GM12878 (cell line): Measurements from ENCODE around the gene HSPB6. TPM values are rescaled to one million over a fixed set of nuclear protein-coding genes. Genes with fewer than 3 reads are reported as not detected.

Experiments used
- ATAC-seq: fragments of 200-7000 bp; cut with Tn5 transposase; 3 replicates; pipeline ENCODE4 v1.9.1; 2020; ENCODE audit warnings: mild to moderate bottlenecking, moderate library complexity
- BruUV-seq: library from RNA; stranded (reverse); fragments of 400-500 nt; replicated peaks from 2 replicates; lab custom pipeline; 2021; lab: Mats Ljungman, UMichigan
- CTCF ChIA-PET: fragments of 300-600 bp; sonication (Branson Sonifier 250); formaldehyde crosslinking; extraction: SDS; loops from one replicate; lab custom pipeline; 2021; ENCODE audit warnings: inconsistent platforms; lab: Yijun Ruan, JAX
- POLR2A ChIA-PET: fragments of 350-600 bp; formaldehyde crosslinking; extraction: SDS; loops from one replicate; lab custom pipeline; 2021; ENCODE audit warnings: inconsistent platforms; lab: Charles Lee
- RAD21 ChIA-PET: fragments of 300-600 bp; sonication (Branson Sonifier 250); formaldehyde crosslinking; loops from one replicate; lab custom pipeline; 2023; ENCODE audit warnings: antibody characterized with exemption; ENCODE audit not compliant: unreplicated experiment; lab: Charles Lee
- SMC1A ChIA-PET: fragments of 300-600 bp; sonication (Branson Sonifier 250); formaldehyde crosslinking; loops from one replicate; lab custom pipeline; 2023; ENCODE audit not compliant: unreplicated experiment, uncharacterized antibody; lab: Charles Lee
- DNase-seq: peaks from one replicate; pipeline ENCODE4 v3.0.0-alpha.2; 2011; ENCODE audit warnings: low read depth, low spot score
- FAIRE-seq: peaks from 3 replicates; lab custom pipeline; 2011; peaks lifted over from hg19 to GRCh38; lab: Jason Lieb, UNC
- H2AFZ ChIP-seq: 2 replicates; pipeline ENCODE4 v1.6.0; 2011; ENCODE audit warnings: low read depth, low read length, control low read depth; ENCODE audit not compliant: control insufficient read depth
- H3K27ac ChIP-seq: 2 replicates; pipeline ENCODE4 v1.5.1; 2011; ENCODE audit warnings: control low read depth; ENCODE audit not compliant: control insufficient read depth, insufficient read depth
- H3K27me3 ChIP-seq, 2 experiments: replicated peaks in 1 of 2; 2 replicates each; pipeline versions ENCODE4 v1.6.0 to v1.6.1; 2011; ENCODE audit warnings: low read length in 1 of 2; ENCODE audit not compliant: control insufficient read depth in 2 of 2, insufficient read depth in 2 of 2
- H3K36me3 ChIP-seq, 2 experiments: 2 replicates each; pipeline ENCODE4 v1.5.1; 2011; ENCODE audit warnings: low read length in 1 of 2; ENCODE audit not compliant: control insufficient read depth in 2 of 2, insufficient read depth in 2 of 2
- H3K4me1 ChIP-seq: 2 replicates; pipeline ENCODE4 v1.6.1; 2011; ENCODE audit warnings: mild to moderate bottlenecking, low read length, moderate library complexity, mixed read lengths; ENCODE audit not compliant: control insufficient read depth, insufficient read depth
- H3K4me2 ChIP-seq: 2 replicates; pipeline ENCODE4 v1.6.0; 2011; ENCODE audit warnings: control low read depth; ENCODE audit not compliant: control insufficient read depth, insufficient read depth
- H3K4me3 ChIP-seq: fragments of 200-600 bp; sonication (generic); 2 replicates; pipeline ENCODE4 v1.5.1; 2016
- H3K79me2 ChIP-seq: 2 replicates; pipeline ENCODE4 v1.6.0; 2011; ENCODE audit warnings: low read length; ENCODE audit not compliant: control insufficient read depth, insufficient read depth
- H3K9ac ChIP-seq: 2 replicates; pipeline ENCODE4 v1.8.0; 2011; ENCODE audit warnings: low read length, control low read depth, mixed read lengths; ENCODE audit not compliant: control insufficient read depth, insufficient read depth
- H3K9me3 ChIP-seq: replicated peaks from 3 replicates; pipeline ENCODE4 v1.5.1; 2011; ENCODE audit warnings: mild to moderate bottlenecking, low read length; ENCODE audit not compliant: control insufficient read depth, insufficient read depth
- H4K20me1 ChIP-seq: 2 replicates; pipeline ENCODE4 v1.6.0; 2011; ENCODE audit not compliant: control insufficient read depth, insufficient read depth
- BACH1 ChIP-seq: fragments of 450-650 bp; IDR thresholded peaks from 2 replicates; pipeline ENCODE4 v1.6.1; 2017; ENCODE audit warnings: mild to moderate bottlenecking, borderline replicate concordance
- BCL11A ChIP-seq: IDR thresholded peaks from 2 replicates; pipeline ENCODE4 v1.6.1; 2011; ENCODE audit warnings: low read depth, low read length
- BMI1 ChIP-seq: fragments of 450-650 bp; IDR thresholded peaks from 2 replicates; pipeline ENCODE4 v1.6.1; 2016; ENCODE audit warnings: mild to moderate bottlenecking, moderate library complexity, borderline replicate concordance
- DPF2 ChIP-seq: fragments of 450-650 bp; IDR thresholded peaks from 2 replicates; pipeline ENCODE4 v1.6.1; 2017; ENCODE audit warnings: mild to moderate bottlenecking
- HDGF ChIP-seq: fragments of 450-650 bp; IDR thresholded peaks from 2 replicates; pipeline ENCODE4 v1.6.1; 2016; ENCODE audit warnings: antibody characterized with exemption
- MEF2B ChIP-seq: fragments of 450-650 bp; IDR thresholded peaks from 2 replicates; pipeline ENCODE4 v1.6.1; 2018; ENCODE audit warnings: mild to moderate bottlenecking, moderate library complexity; ENCODE audit not compliant: partially characterized antibody, poor library complexity, severe bottlenecking
- MXI1 ChIP-seq: fragments of 150-350 bp; IDR thresholded peaks from 2 replicates; pipeline ENCODE4 v1.6.1; 2011; ENCODE audit warnings: low read depth, mild to moderate bottlenecking, inconsistent platforms, low read length, improper control_type of control experiment
- RAD21 ChIP-seq: IDR thresholded peaks from 2 replicates; pipeline ENCODE4 v1.6.1; 2011; ENCODE audit warnings: mild to moderate bottlenecking, low read depth, low read length, moderate library complexity; ENCODE audit not compliant: insufficient read depth
- TCF12 ChIP-seq: IDR thresholded peaks from 2 replicates; pipeline ENCODE4 v1.6.1; 2011; ENCODE audit warnings: low read depth, mild to moderate bottlenecking, low read length
- ZNF274 ChIP-seq: IDR thresholded peaks from one replicate; pipeline ENCODE4 v1.8.0; 2011; ENCODE audit not compliant: insufficient read length, insufficient read depth
- ZNF384 ChIP-seq: IDR thresholded peaks from 2 replicates; pipeline ENCODE4 v1.6.1; 2012; ENCODE audit warnings: low read depth, mild to moderate bottlenecking, low read length, improper control_type of control experiment, borderline replicate concordance
- ZNF622 ChIP-seq: fragments of 450-650 bp; IDR thresholded peaks from 2 replicates; pipeline ENCODE4 v1.6.1; 2017; ENCODE audit warnings: mild to moderate bottlenecking, inconsistent platforms
- WGBS: methylation state at CpG from one replicate; pipeline ENCODE4 v1.1.6; 2016; ENCODE audit warnings: low lambda C conversion rate; ENCODE audit not compliant: insufficient replicate concordance, insufficient coverage; ENCODE audit errors: missing lambda C conversion rate; 5-methylcytosine and 5-hydroxymethylcytosine counted together
- in situ Hi-C: fragments of 300-500 bp; cut with MboI; formaldehyde crosslinking; loops from 9 replicates; pipeline ENCODE4 v1.14.3; 2018; ENCODE audit warnings: mixed read lengths
- intact Hi-C: fragments of 100-400 bp; cut with micrococcal nuclease; formaldehyde crosslinking; loops from one replicate; pipeline ENCODE4 v1.14.2; 2022; ENCODE audit not compliant: unreplicated experiment
- polyA plus RNA-seq, 11 experiments: library from polyadenylated mRNA; depleted of rRNA in 4 of 11; unstranded in 6 of 11; stranded (reverse) in 5 of 11; fragments of >200 nt; fragmentation: Nextera tagmentation in 4 of 11; fragmentation: Illumina TruSeq in 1 of 11; extraction: Ambion mirVana in 4 of 11; extraction: Trizol in 1 of 11; gene quantifications; 1 replicate in 1 of 11; 2 replicates in 10 of 11; pipeline versions ENCODE4 v1.2.1 to v1.2.3, GENCODE V29; 2011 to 2016; ENCODE audit warnings: inconsistent platforms in 2 of 11, missing spikeins in 2 of 11, low read depth in 1 of 11
- total RNA-seq, 4 experiments: library from RNA; depleted of rRNA in 3 of 4; stranded (reverse); fragments of >200 nt in 3 of 4; fragmentation: Illumina TruSeq in 1 of 4; extraction: Trizol in 1 of 4; gene quantifications; 2 replicates each; pipeline versions ENCODE4 v1.2.1 to v1.2.3, GENCODE V29; 2013 to 2021
- TF ChIP-seq, protein P1 (sequence below): IDR thresholded peaks from 2 replicates; pipeline ENCODE4 v1.6.1; 2012; ENCODE audit warnings: low read depth, low read length, improper control_type of control experiment
- TF ChIP-seq, protein P2 (sequence below): fragments of 450-650 bp; formaldehyde crosslinking; IDR thresholded peaks from 2 replicates; pipeline ENCODE4 v1.4.0; 2020; ENCODE audit warnings: mild to moderate bottlenecking, moderate library complexity
- TF ChIP-seq, protein P3 (sequence below): IDR thresholded peaks from 2 replicates; pipeline ENCODE4 v1.6.1; 2012; ENCODE audit warnings: low read depth, low read length, improper control_type of control experiment
- TF ChIP-seq, protein P4 (sequence below): fragments of 450-650 bp; conservative IDR thresholded peaks from 2 replicates; pipeline ENCODE4 v1.6.1; 2017; ENCODE audit warnings: mild to moderate bottlenecking, moderate library complexity

The HSPB6 gene
- total and polyA plus RNA-seq, 10 of the 15 experiments (the other 5 are each of a cell fraction or from before 2014, with no cell fraction given), result 0.09 to 1.6 (median 0.36) TPM; not detected in 4

DNA sequence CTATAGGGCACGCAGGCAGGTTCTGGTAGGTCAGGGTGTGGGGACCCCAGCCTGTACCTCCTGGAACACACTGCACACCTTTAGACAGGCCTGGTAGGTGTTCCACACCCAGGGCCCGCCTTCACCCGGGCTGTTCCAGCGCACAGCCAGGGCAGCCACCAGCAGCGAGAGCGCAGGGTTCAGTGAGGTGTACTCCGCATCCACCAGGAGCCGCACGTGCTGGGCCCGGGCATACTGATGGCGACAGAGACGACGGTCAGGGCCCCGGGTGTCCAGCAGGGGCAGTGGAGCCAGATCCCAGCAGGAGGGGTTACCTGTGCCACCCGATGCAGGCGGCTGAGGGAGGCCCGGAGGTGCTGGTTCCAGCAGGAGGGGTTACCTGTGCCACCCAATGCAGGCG lies 49.8 kb upstream of the HSPB6 start:
- no peak for FAIRE-seq
- 66% methylated on average over 18 of the region's 18 CpGs for WGBS
- H3K36me3 ChIP-seq, result no peaks in the 10 kb centered on the region
- no peaks in the 10 kb centered on the region for H3K9me3 ChIP-seq
- H3K79me2 ChIP-seq, result no peaks in the 10 kb centered on the region
- CTCF ChIA-PET, result interaction anchor here (0.8 kb wide), 1 partner anchor 113 kb away, joined by 3 read pairs; no protein-coding TSS in a partner anchor
- no peak overlapping the region for H3K4me2 ChIP-seq
- ATAC-seq, result no peak
- DNase-seq, result no peak
- in situ Hi-C loops (no loop called here), intact Hi-C loops (no loop called here)
- RAD21 ChIA-PET, result no interaction called here
- no peaks in the 10 kb centered on the region for H4K20me1 ChIP-seq
- H2AFZ ChIP-seq, result no peak overlapping the region
- H3K27me3 ChIP-seq, result no peaks in the 10 kb centered on the region; a peak in 1 of 4 replicates
- POLR2A ChIA-PET, result no interaction called here
- no peak overlapping the region for H3K9ac ChIP-seq
- BruUV-seq, result no TSS peak
- H3K4me3 ChIP-seq, result no peak overlapping the region
- H3K4me1 ChIP-seq, result no peaks in the 10 kb centered on the region
- SMC1A ChIA-PET, result no interaction called here
- no peak overlapping the region for H3K27ac ChIP-seq
- no peak for TF ChIP-seq MEF2B
- no peak for TF ChIP-seq ZNF274
- TF ChIP-seq, protein P1, sequence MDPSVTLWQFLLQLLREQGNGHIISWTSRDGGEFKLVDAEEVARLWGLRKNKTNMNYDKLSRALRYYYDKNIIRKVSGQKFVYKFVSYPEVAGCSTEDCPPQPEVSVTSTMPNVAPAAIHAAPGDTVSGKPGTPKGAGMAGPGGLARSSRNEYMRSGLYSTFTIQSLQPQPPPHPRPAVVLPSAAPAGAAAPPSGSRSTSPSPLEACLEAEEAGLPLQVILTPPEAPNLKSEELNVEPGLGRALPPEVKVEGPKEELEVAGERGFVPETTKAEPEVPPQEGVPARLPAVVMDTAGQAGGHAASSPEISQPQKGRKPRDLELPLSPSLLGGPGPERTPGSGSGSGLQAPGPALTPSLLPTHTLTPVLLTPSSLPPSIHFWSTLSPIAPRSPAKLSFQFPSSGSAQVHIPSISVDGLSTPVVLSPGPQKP, result no peak
- no peak for TF ChIP-seq BACH1
- TF ChIP-seq, protein P2, sequence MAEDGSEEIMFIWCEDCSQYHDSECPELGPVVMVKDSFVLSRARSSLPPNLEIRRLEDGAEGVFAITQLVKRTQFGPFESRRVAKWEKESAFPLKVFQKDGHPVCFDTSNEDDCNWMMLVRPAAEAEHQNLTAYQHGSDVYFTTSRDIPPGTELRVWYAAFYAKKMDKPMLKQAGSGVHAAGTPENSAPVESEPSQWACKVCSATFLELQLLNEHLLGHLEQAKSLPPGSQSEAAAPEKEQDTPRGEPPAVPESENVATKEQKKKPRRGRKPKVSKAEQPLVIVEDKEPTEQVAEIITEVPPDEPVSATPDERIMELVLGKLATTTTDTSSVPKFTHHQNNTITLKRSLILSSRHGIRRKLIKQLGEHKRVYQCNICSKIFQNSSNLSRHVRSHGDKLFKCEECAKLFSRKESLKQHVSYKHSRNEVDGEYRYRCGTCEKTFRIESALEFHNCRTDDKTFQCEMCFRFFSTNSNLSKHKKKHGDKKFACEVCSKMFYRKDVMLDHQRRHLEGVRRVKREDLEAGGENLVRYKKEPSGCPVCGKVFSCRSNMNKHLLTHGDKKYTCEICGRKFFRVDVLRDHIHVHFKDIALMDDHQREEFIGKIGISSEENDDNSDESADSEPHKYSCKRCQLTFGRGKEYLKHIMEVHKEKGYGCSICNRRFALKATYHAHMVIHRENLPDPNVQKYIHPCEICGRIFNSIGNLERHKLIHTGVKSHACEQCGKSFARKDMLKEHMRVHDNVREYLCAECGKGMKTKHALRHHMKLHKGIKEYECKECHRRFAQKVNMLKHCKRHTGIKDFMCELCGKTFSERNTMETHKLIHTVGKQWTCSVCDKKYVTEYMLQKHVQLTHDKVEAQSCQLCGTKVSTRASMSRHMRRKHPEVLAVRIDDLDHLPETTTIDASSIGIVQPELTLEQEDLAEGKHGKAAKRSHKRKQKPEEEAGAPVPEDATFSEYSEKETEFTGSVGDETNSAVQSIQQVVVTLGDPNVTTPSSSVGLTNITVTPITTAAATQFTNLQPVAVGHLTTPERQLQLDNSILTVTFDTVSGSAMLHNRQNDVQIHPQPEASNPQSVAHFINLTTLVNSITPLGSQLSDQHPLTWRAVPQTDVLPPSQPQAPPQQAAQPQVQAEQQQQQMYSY (CRISPR knock-in tag), result no peak
- no peak for TF ChIP-seq ZNF384
- TF ChIP-seq HDGF, result no peak
- no peak for TF ChIP-seq TCF12
- no peak for TF ChIP-seq BMI1
- no peak for TF ChIP-seq BCL11A
- TF ChIP-seq DPF2, result no peak
- no peak for TF ChIP-seq MXI1
- TF ChIP-seq, protein P3, sequence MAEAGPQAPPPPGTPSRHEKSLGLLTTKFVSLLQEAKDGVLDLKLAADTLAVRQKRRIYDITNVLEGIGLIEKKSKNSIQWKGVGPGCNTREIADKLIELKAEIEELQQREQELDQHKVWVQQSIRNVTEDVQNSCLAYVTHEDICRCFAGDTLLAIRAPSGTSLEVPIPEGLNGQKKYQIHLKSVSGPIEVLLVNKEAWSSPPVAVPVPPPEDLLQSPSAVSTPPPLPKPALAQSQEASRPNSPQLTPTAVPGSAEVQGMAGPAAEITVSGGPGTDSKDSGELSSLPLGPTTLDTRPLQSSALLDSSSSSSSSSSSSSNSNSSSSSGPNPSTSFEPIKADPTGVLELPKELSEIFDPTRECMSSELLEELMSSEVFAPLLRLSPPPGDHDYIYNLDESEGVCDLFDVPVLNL, result no peak
- TF ChIP-seq ZNF622, result no peak
- TF ChIP-seq RAD21, result no peak
- TF ChIP-seq, protein P4, sequence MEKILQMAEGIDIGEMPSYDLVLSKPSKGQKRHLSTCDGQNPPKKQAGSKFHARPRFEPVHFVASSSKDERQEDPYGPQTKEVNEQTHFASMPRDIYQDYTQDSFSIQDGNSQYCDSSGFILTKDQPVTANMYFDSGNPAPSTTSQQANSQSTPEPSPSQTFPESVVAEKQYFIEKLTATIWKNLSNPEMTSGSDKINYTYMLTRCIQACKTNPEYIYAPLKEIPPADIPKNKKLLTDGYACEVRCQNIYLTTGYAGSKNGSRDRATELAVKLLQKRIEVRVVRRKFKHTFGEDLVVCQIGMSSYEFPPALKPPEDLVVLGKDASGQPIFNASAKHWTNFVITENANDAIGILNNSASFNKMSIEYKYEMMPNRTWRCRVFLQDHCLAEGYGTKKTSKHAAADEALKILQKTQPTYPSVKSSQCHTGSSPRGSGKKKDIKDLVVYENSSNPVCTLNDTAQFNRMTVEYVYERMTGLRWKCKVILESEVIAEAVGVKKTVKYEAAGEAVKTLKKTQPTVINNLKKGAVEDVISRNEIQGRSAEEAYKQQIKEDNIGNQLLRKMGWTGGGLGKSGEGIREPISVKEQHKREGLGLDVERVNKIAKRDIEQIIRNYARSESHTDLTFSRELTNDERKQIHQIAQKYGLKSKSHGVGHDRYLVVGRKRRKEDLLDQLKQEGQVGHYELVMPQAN, result no peak
